HG03066 (cell line): Measurements from ENCODE around the gene INSM1.

ENCODE experiments used
- ATAC-seq: cut with Tn5 transposase; IDR thresholded peaks from one replicate; pipeline ENCODE4 v1.9.1; 2021; ENCODE audit warnings: low read depth; ENCODE audit not compliant: unreplicated experiment

INSM1 gene

DNA sequence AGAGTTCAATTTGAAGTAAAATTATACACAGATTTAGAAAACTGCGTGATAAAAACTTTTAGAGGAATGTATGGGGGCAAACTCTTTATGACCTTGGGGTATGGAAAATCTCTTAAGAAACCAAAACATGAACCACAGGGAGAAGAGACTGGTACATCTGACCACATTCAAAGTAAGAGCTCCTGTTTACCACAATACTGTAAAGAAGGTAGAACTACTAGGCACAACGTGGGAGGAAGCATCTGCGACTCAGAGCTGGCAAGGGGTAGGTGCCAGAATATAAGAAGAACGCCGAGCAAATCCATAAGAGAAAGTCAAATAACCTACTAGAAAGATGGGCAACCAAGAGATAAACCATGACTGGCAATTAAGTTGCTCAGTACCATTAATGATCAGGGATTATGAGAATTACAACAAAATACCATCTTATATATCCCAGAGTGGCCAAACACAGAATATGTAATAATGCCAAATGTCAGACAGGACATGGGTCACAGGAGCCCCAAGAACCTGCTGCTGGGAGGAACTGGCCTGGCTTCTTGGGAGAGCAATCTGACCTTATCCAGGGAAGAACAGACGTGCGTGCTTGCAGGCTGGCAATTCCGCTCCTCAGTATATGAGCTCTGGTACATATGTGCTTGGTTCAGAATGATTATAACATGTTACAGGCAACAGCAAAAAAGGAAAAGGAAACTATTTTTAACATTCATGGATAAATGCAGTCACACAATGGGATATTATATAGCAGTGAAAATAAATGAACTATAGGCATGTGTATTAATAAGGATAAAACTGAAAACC lies 50.2 kb downstream of the INSM1 start:
- ATAC-seq: no peak
